ENCODE measurements around the gene TNFSF13B. TPM values are rescaled to one million over a fixed set of nuclear protein-coding genes. Genes with fewer than 3 reads are reported as not detected.

Gene TNFSF13B
- polyA plus RNA-seq, 1 experiment = 1.1 TPM

DNA sequence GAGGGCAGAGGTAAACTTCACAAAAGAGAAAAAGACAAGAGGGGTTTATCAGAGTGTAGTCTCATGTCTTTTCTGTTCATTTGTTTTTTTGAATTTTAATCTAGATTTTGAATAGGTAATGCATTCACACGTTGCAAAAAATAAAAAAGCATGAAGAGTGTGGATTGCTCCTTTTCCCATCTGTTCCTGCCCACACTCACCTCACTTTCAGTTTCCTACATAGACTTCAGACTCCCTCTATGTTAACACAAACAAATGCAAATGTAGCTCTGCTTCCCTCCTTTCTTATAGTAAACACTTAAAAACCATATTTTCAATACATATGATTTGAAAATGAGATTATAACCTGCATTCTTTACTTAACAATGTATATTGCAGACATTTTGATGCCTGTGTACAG lies 20.3 kb downstream of the TNFSF13B start:
- no peak for DNase-seq (ENCODE audit: low read depth, low spot score)
- H3K27me3 ChIP-seq (ENCODE audit: control insufficient read depth, insufficient read depth, low read length) = no peaks in the 10 kb centered on the region
- POLR2A ChIA-PET = no interaction called here

GRCh38 chr13:108297114-108297513 lies 27.6 kb downstream of the TNFSF13B start:
- Histone ChIP-seq H3K27ac (ENCODE audit: low read depth, low read length) (no peak overlapping the region), H3K9me3 (ENCODE audit: control insufficient read depth, insufficient read depth, low read length) (no peaks in the 10 kb centered on the region), H3K4me3 (ENCODE audit: low read depth, low read length) (no peak overlapping the region), H3K27me3 (ENCODE audit: control insufficient read depth, insufficient read depth, low read length) (no peaks in the 10 kb centered on the region)
- TF ChIP-seq CTCF (IDR thresholded peaks at IDR 0.05; ENCODE audit: low read depth, low read length) = no peak
- CTCF ChIA-PET = no interaction called here
- no peak for DNase-seq (ENCODE audit: low read depth, low spot score)
- POLR2A ChIA-PET = no interaction called here

More for the DNA sequence above, 20.3 kb downstream of the TNFSF13B start:
- CTCF ChIA-PET = no interaction called here
- no peak overlapping the region for H3K27ac ChIP-seq (ENCODE audit: low read depth, low read length)
- H3K9me3 ChIP-seq (ENCODE audit: control insufficient read depth, insufficient read depth, low read length) = no peaks in the 10 kb centered on the region
- no peak overlapping the region for H3K4me3 ChIP-seq (ENCODE audit: low read depth, low read length)
- TF ChIP-seq CTCF (IDR thresholded peaks at IDR 0.05; ENCODE audit: low read depth, low read length) = no peak

DNA sequence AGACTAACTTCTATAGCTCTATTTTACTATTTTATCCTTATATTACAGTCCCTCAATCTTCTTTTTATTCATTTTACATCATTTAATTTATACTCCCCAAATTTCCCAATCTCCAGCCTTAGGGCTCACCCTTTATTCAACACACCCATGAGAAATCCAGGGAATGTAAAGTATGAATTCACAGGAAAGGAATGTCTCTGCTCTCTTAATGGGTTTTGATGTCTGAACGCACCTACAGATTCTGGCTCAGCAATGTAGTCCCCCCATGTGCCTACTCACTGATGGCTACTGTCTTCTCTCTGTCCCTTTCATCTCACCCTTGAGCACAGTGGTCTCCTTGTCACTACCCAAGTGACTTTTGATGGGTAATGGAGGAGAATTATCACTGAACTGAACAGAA lies 32.8 kb downstream of the TNFSF13B start:
- no peak for TF ChIP-seq CTCF (IDR thresholded peaks at IDR 0.05; ENCODE audit: low read depth, low read length)
- ChIA-PET POLR2A (no interaction called here), CTCF (no interaction called here)
- Histone ChIP-seq H3K27me3 (ENCODE audit: control insufficient read depth, insufficient read depth, low read length) (no peaks in the 10 kb centered on the region), H3K9me3 (ENCODE audit: control insufficient read depth, insufficient read depth, low read length) (no peaks in the 10 kb centered on the region), H3K27ac (ENCODE audit: low read depth, low read length) (no peak overlapping the region), H3K4me3 (ENCODE audit: low read depth, low read length) (no peak overlapping the region)
- DNase-seq (ENCODE audit: low read depth, low spot score) = no peak

DNA sequence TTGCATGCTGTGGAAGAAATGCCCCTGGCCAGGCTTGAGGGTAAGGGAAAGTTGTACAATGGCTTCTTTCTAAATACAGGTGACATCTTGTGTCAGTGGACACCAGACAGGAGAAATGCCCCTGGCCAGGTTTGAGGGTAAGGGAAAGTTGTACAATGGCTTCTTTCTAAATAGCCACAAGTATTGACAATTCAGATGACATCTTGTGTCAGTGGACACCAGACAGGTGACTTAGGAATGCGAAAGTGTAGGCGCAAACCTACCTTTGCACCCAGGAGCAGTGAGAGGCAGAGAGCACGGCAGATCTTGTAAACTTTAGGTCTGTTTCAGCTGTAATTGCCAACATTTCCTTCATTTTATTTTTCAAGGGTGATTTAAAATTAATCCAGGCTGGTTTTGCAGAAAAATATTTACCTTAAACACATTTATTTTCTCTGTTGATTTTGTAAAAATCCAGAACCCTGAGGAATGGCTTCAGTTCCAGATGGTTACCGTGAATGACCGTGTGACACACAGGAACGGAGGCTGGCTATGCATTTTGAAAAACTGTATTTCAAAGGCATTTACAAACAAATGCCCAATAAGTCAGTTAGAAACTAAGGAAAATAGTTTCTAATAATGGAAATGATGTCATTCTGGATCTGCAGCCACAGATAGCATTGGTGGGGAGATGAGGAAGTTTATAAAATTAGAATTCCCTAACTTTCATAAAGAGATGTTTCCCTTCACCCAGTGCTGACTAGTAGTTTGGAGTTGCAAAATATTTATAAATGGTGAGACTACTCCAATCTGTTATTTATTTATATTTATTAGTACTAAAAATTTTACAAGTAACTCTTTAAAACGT lies 34.9 kb downstream of the TNFSF13B start:
- H3K27me3 ChIP-seq (ENCODE audit: control insufficient read depth, insufficient read depth, low read length) = no peaks in the 10 kb centered on the region
- DNase-seq (ENCODE audit: low read depth, low spot score) = no peak
- no peak overlapping the region for H3K27ac ChIP-seq (ENCODE audit: low read depth, low read length)
- ChIA-PET POLR2A (no interaction called here), CTCF (no interaction called here)
- no peak overlapping the region for H3K4me3 ChIP-seq (ENCODE audit: low read depth, low read length)
- TF ChIP-seq CTCF (IDR thresholded peaks at IDR 0.05; ENCODE audit: low read depth, low read length) = no peak
- H3K9me3 ChIP-seq (ENCODE audit: control insufficient read depth, insufficient read depth, low read length) = no peaks in the 10 kb centered on the region

DNA sequence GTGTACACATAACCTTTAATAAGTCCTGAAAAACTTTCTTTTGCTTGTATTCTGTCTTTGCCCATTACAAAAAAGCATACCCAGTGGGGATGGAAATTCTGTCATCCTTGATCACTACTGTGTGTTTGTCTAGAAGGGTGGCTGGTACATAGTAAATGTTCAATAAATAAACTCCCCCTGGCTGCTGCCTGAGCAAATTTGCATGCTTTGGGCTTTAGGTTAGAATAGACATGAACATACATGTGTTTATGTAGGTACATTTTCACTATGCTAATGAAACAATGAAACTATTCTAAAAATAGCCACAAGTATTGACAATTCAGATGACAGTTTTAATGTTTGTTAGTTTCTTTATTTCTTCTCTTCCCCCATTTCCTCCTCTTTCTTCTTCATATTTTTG lies 36.1 kb downstream of the TNFSF13B start:
- H3K4me3 ChIP-seq (ENCODE audit: low read depth, low read length) = no peak overlapping the region
- ChIA-PET CTCF (no interaction called here), POLR2A (no interaction called here)
- no peak for TF ChIP-seq CTCF (IDR thresholded peaks at IDR 0.05; ENCODE audit: low read depth, low read length)
- H3K9me3 ChIP-seq (ENCODE audit: control insufficient read depth, insufficient read depth, low read length) = no peaks in the 10 kb centered on the region
- H3K27me3 ChIP-seq (ENCODE audit: control insufficient read depth, insufficient read depth, low read length) = no peaks in the 10 kb centered on the region
- H3K27ac ChIP-seq (ENCODE audit: low read depth, low read length) = no peak overlapping the region
- DNase-seq (ENCODE audit: low read depth, low spot score) = no peak
